HUES64 (cell line): ENCODE results near the gene TP53INP2.

ENCODE experiments used
- H3K27ac ChIP-seq: 2 replicates; pipeline ENCODE4 v1.7.0; 2013; ENCODE audit warnings: low read depth, low read length, inconsistent platforms
- H3K27me3 ChIP-seq: 2 replicates; pipeline ENCODE4 v1.6.1; 2013; ENCODE audit warnings: mild to moderate bottlenecking, low read length; ENCODE audit not compliant: insufficient read depth
- H3K36me3 ChIP-seq: 2 replicates; pipeline ENCODE4 v1.6.1; 2013; ENCODE audit warnings: mild to moderate bottlenecking, low read length; ENCODE audit not compliant: insufficient read depth
- H3K4me1 ChIP-seq: 2 replicates; pipeline ENCODE4 v1.6.1; 2013; ENCODE audit warnings: mild to moderate bottlenecking, low read length, moderate library complexity; ENCODE audit not compliant: insufficient read depth
- H3K4me3 ChIP-seq: 2 replicates; pipeline ENCODE4 v1.5.1; 2013; ENCODE audit warnings: mild to moderate bottlenecking, low read length, moderate library complexity
- H3K9ac ChIP-seq: 2 replicates; pipeline ENCODE4 v1.6.1; 2013; ENCODE audit warnings: mild to moderate bottlenecking, low read depth, low read length
- H3K9me3 ChIP-seq: 2 replicates; pipeline ENCODE4 v1.6.1; 2013; ENCODE audit warnings: low read depth, low read length; ENCODE audit not compliant: insufficient read depth
- WGBS: fragments of 150-250, 120-280 bp; methylation state at CpG from one replicate; pipeline ENCODE4 v1.1.7; 2013; ENCODE audit warnings: missing lambda C conversion rate; 5-methylcytosine and 5-hydroxymethylcytosine counted together

TP53INP2 gene

DNA sequence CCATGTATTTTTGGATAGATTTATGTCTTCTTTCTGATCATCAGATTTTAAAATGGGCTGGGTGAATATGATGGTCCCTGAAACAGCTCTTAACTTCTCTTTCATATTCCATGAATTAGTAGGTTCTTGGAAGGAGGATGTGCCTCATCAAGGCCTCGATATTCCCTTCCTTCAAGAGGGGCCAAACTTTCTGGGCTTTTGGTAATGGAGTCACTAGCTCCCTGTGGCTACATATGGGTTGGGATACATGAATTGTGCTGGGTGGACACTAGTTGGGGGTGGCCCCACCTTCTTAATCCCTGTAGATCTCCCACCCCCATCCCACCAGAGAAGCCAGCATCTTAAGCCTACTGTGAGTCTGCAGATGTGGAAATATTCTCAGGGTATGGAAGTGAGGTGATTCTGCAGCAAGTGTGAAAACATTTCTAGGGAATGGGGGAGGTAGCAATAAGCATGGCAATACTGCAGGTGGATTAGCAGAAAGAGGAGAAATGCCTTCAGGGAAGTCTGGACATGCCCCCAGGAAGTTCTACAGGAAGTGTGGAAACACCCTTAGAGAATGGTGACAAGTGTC is 2.2 kb downstream of the TP53INP2 start:
- Histone ChIP-seq H3K36me3 (no peaks in the 10 kb centered on the region), H3K4me3 (no peak overlapping the region), H3K27ac (no peak overlapping the region), H3K9me3 (no peaks in the 10 kb centered on the region), H3K4me1 (0 out of 2 replicates have a peak, but pooled peaks cover 3% of the 10 kb centered on the region), H3K9ac (no peak overlapping the region), H3K27me3 (peaks cover 38% of the 10 kb centered on the region)
- 100% methylated on average over 1 of the region's 1 CpG for WGBS

DNA sequence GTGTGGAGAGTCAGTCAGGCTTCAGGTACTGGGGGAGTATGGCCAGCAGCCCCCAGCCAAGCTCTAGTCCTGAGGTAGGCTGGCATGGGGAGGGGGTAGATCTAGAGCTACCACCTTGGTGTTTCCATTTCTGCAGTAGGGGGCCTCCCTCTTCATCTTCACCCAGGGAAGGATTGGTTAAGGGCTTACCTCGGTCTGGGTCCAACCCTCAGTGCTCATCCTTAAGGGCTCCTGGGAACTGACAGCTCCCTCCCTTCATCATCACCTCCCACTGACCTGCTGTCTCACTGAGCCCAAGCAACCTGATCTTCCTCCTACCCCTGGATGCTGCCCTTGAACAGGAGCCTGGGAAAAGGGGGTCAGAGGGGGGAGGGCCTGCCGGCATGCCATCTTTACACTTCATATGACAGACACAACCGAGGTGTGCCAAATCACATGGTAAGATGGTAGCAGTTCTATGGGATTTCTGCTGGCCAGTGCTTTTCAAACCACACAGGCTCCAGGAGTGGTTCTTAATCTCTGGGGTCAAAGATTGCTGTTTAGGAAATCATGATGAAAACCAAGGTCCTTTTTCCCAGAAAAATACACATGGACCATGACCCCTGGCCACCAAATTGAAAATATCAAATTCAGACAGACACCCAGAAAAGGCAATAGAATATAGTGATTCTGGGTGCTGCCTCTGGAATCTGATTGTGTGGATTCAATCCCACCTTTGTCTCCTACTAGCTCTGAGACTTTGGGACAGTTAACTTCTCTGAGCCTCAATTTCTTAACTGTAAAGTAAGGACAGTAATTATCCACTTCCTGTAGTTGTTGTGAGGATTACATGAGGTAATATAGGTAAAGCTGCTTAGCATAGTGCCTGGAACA is 3.0 kb downstream of the TP53INP2 start:
- no peak overlapping the region for H3K27ac ChIP-seq
- peaks cover 44% of the 10 kb centered on the region for H3K27me3 ChIP-seq
- no peak overlapping the region for H3K9ac ChIP-seq
- H3K36me3 ChIP-seq, result no peaks in the 10 kb centered on the region
- 0 out of 2 replicates have a peak, but pooled peaks cover 3% of the 10 kb centered on the region for H3K4me1 ChIP-seq
- 88% methylated on average over 3 of the region's 3 CpGs for WGBS
- no peaks in the 10 kb centered on the region for H3K9me3 ChIP-seq
- H3K4me3 ChIP-seq, result no peak overlapping the region

GRCh38 chr20:34708621-34709043 is 4.5 kb downstream of the TP53INP2 start:
- H3K9ac ChIP-seq, result no peak overlapping the region
- H3K27ac ChIP-seq, result no peak overlapping the region
- H3K4me1 ChIP-seq, result no peaks in the 10 kb centered on the region

GRCh38 chr20:34709044-34709830 is 5.1 kb downstream of the TP53INP2 start:
- no peaks in the 10 kb centered on the region for H3K36me3 ChIP-seq
- H3K9ac ChIP-seq, result peak overlapping the region; percentile 74
- H3K4me3 ChIP-seq, result peak overlapping the region; percentile 83
- no peaks in the 10 kb centered on the region for H3K4me1 ChIP-seq
- H3K27ac ChIP-seq, result peak overlapping the region; percentile 64; the same call in 1 of the 2 replicates
- no peaks in the 10 kb centered on the region for H3K9me3 ChIP-seq
- H3K27me3 ChIP-seq, result peaks cover 30% of the 10 kb centered on the region
- under 1% methylated on average over 61 of the region's 64 CpGs for WGBS

More at GRCh38 chr20:34708621-34709043, 4.5 kb downstream of the TP53INP2 start:
- peaks cover 32% of the 10 kb centered on the region for H3K27me3 ChIP-seq
- WGBS, result 3% methylated on average over 21 of the region's 22 CpGs
- peak overlapping the region; percentile 83 for H3K4me3 ChIP-seq
- H3K36me3 ChIP-seq, result no peaks in the 10 kb centered on the region
- no peaks in the 10 kb centered on the region for H3K9me3 ChIP-seq

GRCh38 chr20:34709831-34710567 is 5.9 kb downstream of the TP53INP2 start:
- Histone ChIP-seq H3K4me1 (no peaks in the 10 kb centered on the region), H3K27ac (no peak overlapping the region), H3K36me3 (no peaks in the 10 kb centered on the region), H3K9ac (peak overlapping the region; percentile 60; the same call in 1 of the 2 replicates), H3K4me3 (peak overlapping the region; percentile 83), H3K9me3 (no peaks in the 10 kb centered on the region), H3K27me3 (peaks cover 30% of the 10 kb centered on the region)
- 4% methylated on average over 61 of the region's 61 CpGs for WGBS

DNA sequence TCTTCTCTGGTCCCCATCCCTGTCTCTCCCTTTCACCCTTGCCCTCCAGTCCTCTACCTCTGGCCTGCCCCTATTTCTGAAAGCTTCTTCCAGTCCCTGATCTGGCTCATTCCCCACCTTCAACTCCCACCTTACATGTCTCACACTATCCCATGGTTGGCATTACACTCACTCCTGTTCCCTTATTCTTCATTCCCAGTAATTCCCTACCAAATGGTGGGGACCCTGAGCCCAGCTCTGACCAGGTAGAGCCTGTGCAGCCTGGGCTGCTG is 6.4 kb downstream of the TP53INP2 start:
- Histone ChIP-seq H3K27ac (no peak overlapping the region), H3K9me3 (no peaks in the 10 kb centered on the region), H3K4me3 (peak overlapping the region; percentile 83), H3K36me3 (no peaks in the 10 kb centered on the region), H3K4me1 (no peaks in the 10 kb centered on the region), H3K9ac (no peak overlapping the region), H3K27me3 (peaks cover 30% of the 10 kb centered on the region)

DNA sequence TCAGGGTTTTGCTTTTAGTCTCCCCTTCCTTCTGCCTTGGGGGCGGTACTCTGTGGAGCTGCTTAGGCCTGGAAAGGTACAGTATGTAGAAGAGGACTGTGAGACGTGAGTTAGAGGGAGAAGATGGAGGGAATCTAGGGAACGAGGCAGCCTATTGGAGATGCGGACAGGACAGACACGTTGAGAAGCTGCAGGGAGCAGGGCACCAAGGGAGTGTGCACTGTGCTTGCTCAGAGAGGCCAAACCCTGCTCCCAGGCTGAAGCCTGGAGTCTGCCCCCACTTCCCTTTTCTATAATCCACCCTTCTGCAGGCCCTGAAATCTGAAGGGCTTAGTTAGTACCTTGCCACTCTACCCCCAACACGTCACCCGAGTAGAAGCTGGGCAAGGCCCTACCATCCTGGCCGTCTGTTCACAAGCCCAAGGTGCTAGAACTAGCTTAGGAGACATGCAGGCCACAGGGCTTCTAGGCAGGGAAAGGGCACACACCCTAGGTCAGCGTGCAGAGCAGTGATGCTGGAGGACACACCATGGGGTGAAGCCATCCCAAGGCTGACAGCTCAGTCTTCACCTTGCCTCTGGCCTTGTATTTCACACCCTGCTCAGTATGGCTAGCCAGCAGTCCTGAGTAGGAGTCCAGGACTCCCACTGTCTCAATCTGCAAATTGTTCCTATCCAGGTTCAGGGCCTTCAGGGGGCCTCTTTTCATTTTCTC is 6.9 kb downstream of the TP53INP2 start:
- Histone ChIP-seq H3K27ac (no peak overlapping the region), H3K4me3 (no peak overlapping the region), H3K9ac (no peak overlapping the region)

DNA sequence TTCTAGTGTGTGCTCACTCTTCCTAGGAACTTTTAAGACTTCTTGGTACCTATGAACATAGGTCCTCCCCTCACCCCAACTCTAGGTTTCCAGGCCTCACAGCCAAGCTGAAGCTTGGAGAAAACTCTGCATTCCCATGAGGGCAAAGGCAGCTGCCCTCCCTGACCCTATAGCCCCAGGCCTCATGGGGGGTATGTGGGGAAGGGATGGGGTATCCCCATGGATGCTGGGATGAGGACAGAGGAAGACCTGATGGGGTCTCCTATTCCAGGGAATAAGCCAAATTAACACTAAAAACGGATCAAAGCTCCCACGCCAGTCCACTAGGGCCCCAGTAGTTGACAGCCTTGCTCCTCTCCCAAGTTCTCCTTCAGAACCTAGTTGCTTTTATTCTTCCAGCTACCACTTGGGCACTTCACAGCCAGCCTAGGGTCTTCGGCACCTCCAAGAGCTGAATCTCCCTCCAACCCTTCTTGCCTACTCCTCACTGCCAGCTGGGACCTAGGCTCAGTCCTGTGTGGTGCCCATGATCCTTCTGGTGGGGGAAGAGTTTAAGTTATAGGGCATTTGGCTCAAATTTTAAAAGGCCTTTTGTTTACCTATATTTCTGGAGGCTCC is 7.8 kb downstream of the TP53INP2 start:
- Histone ChIP-seq H3K9ac (no peak overlapping the region), H3K36me3 (no peaks in the 10 kb centered on the region), H3K27me3 (peaks cover 30% of the 10 kb centered on the region), H3K4me3 (no peak overlapping the region), H3K9me3 (no peaks in the 10 kb centered on the region), H3K27ac (no peak overlapping the region), H3K4me1 (no peaks in the 10 kb centered on the region)
- 93% methylated on average over 3 of the region's 3 CpGs for WGBS

More for the DNA sequence above, 6.9 kb downstream of the TP53INP2 start:
- no peaks in the 10 kb centered on the region for H3K9me3 ChIP-seq
- H3K36me3 ChIP-seq, result no peaks in the 10 kb centered on the region
- peaks cover 30% of the 10 kb centered on the region for H3K27me3 ChIP-seq
- WGBS, result 86% methylated on average over 9 of the region's 9 CpGs
- no peaks in the 10 kb centered on the region for H3K4me1 ChIP-seq

DNA sequence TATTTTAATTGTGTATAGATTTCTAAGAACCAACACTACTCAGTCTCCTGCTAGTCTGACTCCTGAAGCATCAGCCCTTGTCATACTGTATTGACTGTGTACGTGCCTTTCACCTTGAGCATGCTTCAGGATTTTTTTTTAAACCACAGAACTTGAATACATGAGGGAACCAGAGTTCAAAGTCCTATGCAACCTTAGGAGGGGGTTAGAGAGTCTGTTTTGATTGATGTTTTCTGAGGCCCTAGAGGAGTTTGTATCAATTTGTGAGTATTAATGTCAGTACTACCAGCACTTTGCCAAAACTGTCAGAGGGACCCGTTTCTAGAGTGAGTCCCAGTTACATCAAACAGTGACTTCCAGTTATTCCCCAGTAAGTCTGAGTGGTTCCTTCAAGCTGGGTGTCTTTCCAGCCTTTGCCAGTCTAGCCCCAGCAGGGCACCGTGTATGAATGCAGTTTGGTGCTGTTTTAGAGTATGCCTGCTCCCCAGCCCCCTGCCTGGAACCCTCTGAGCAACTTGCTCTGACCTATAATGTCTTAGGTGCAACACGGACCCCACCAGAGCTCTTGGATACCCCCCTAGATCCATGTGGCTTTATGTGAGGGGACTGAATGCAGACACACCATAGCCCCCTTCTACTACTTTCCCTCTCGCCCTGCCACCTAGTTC is 8.5 kb downstream of the TP53INP2 start:
- 89% methylated on average over 5 of the region's 5 CpGs for WGBS
- no peak overlapping the region for H3K9ac ChIP-seq
- no peaks in the 10 kb centered on the region for H3K9me3 ChIP-seq
- no peaks in the 10 kb centered on the region for H3K36me3 ChIP-seq
- H3K27ac ChIP-seq, result no peak overlapping the region
- H3K27me3 ChIP-seq, result peaks cover 30% of the 10 kb centered on the region
- H3K4me3 ChIP-seq, result no peak overlapping the region
- no peaks in the 10 kb centered on the region for H3K4me1 ChIP-seq
